ENCODE results near the gene MGAT1.
"Not testable (repeated sequence)": the region's sequence is repeated elsewhere in the genome, so short reads cannot be mapped to it uniquely, and the experiment has no call there.

MGAT1 gene

DNA sequence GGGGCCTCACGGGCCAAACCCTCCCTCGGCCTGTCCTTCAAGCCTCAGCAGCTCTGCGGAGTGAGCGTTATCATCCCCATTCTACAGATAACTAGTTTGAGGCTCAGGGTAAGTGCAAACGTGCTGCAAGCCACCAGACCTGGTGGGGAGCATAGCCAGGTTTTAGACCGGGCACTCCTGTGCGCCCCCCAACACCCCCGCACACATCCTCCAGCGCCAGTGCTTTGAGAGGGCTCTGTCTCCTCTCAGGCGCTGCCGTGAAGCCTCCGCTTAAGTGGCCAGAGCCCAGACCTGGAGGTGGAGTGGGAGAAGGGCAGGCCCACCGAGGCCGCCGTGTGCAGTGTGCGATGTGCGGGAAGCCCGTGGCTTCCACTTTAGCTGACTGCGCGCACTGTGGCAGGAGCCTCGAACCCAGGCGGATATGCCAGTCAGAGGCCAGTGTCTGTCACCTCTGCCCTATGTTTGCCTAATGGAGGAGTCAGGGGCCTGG lies 1.6 kb upstream of the MGAT1 start:
- no peak for DNase-seq (ENCODE audit: low read depth)

DNA sequence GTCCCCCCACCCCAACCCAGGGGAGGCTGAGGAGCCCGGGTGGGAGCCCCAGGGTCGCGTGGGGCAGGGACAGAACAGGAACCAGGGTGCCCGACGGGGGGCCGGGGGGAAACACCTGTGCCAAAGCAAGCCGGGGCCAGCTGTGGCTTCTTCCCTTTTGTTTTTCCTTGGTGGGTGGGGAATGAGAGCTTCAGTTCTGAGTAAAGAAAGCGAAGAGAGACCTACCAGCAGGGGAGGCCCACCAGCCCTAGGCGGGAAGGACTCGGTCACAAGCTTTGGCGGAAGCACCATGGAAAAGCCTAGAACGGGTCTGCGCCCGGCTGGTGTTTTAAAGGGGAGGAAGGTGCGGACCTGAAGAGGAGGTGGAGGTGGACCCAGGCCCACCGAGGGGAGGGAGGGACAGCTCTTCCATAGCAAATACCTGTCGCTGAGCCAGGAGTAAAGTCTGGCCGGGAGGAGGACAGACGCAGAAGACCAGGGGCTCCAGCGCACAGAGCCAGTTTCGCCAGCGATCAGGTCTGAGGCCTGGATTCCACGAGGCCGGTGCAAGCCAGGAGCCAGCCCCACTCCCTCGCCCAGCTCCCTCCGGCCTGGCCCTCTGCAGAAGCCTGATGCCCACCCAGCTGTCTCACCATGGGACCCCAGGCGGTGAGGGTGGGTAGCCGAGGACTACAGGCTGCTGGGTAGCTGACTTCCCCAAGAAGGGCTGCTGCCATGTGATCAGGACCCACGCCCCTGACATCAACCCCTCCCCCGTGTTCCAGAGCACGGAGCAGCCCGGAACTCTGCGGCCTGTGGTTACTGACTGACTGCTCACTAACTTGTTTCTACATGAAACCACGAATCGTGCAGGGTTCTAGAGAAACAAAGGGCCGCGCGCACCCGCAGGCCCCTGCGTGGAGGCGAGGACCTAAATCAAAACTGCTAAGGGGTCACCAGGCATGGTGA lies 849 bp upstream of the MGAT1 start:
- no peak for DNase-seq (ENCODE audit: low read depth)

DNA sequence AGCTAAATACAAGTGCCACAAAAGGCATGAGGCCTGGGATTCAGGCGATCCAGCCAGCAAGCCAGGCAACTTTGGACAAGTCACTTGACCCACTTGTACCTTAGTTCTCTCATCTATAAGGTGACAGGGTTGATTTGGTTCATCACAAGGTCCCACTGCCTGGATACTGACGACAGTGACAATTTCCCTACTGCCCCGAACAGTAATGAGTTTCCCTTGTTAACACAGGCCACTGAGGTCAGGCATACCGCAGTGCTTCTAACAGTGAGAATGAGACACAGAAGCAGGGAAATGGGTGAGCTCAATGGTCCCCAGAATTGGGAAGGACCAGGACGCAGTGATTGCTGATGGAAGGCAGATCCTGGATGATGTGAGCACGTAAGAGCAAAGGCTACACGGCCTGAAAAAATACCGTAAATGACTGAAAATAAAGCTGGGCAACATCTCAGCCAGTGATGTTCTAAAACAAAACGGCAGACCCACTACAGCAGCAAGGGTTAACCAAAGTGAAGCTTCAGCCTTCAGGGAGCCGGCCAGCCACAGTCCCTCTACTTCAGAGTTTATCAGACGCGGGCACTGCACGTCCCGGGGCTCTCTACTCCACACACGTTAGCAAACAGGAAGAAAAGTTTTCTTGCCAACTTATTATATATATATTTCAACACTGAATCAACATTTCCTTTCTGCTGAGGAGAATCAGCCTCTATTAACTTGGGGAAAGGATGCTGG lies 846 bp downstream of the MGAT1 start:
- DNase-seq (ENCODE audit: low read depth): no peak

DNA sequence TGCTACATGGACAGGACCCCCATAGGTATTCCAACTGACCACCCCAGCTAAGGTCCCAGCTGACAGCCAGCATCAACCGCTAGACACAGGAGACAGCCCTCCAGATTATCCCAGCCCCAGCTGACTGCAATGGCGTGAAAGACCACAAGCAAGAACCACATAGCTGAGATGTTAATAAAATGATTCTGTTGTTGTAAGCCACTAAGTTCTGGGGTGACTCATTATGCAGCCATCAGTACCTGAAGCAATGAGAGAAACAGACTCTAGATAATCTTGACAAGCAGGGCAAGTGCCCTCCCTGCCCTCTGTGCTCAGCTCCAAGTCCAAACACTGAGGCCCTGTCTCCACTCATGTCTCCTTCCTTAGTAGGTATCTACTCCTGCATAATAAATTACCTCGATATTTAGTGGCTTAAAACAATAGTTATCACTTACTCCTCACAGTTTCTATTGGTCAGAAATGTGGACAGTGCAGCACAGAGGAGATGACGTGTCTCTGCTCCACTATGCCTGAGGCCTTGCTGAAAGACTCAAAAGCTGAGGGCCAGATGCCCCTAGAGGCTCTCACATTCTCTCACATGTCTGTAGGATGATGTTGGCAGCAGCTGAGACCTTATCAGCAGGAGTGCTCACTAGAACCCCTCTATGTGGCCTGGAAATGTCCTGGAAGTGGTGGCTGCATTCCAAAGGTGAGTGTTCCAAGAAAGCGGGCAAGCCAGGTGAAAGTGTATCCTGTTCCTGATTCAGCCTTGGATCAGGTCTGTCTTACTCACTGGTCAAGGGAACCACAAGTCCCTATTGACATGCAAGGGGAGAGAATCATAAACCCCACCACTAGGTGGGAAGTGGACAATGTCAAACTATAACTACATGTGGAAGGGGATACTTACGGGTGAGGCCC lies 2.5 kb downstream of the MGAT1 start:
- DNase-seq (ENCODE audit: low read depth): peak; percentile 45

DNA sequence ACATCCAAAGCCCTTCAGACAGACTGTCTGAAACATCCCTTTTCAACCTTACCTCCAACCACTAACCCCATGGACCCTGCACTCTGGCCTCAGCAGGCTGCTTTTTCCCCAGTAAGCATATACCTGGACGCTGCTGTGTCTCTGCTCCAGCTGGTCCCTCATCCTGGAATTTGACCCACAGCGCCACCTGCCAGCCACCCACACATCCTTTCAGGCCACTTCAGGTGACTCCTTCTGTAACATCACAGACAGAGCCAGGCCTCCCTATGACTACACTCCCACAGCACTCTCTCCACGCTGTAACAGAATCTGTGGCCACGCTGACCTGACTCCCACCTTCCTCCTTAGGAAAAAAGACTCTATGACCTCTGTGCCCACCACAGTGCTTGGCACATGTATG lies 3.4 kb downstream of the MGAT1 start:
- DNase-seq (ENCODE audit: low read depth): no peak

DNA sequence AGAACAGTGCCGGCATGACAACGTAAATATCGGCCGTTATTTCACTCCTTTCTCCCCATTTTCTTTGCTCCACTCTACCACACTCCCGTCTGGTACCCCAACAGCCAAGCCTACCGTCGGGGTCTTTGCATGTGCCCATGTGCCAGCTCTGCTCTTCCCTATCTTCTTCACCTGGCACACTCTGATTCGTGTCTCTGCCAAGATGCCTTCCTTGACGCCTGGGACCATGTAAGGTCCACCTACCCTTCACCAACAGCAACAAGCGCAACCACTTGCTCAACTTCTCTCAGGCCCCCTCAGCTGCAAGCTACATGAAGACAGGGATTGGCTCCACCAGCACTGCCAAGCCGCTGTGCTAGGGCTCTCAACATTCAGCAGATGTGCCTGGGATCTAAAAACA lies 4.4 kb downstream of the MGAT1 start:
- no peak for DNase-seq (ENCODE audit: low read depth)

DNA sequence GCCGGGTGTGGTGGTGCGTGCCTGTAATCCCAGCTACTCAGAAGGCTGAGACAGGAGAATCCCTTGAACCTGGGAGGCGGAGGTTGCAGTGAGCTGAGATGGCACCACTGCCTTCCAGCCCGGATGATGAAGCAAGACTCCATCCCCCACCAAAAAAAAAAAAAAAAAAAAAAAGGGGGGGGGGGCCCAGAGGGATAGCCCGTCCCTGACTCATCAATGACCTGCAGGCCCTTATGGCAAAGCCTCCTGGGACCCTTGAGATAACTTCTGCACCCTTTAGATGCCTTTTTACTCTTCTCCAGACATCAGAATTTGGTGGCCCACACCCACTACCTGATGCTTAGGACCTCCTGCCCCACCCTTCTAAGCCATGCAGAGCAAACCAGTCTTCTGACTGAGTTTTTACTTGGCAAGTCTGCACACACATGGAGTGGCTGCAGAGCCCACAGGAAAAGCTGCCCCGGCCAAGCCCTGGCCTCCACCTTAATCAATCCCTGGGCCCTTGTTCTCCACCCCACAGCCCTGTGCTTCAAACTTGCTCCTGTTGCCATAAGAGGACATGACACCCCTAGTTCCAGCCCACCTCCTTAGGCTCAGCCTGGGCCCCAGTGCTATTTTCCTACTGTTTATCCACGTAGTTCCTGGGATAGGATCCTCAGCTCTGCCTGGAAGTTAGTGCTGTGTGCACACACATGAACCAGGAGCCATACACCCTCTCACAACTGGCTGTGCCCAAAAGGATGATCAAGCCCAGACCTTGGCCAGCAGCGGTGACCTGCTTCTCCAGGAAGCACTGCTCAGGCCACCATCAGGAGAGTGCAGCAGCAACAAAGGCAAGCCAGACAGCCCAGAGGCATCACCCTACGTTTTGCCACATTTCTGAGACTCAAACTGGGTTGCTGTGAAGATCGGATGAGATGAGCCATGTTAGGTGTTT lies 5.1 kb downstream of the MGAT1 start:
- DNase-seq (ENCODE audit: low read depth): no peak

DNA sequence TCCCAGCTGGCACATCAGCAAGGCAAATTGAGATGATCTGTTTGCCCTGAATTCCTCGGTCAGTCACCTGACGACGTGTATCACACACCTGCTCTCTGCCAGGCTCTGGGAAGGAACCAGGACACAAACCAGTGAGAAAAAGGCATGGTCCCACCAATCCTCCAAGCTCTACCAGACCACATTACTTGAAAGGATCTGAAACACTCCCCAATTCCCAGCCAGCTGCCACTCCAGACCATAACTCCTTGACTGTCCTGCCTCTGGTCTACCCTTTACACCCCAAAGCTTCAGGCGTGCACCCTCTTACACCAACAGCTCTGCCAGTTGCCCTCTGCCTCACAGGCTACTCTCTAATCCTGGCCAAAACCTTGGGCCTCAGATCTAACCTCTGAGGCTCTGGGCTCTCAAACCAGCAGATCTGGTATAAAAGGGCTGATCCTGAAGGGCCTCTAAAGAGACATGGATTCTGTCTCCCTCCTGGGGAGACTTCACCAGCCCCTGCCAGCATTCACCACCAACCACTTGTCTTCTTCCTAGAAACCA lies 6.8 kb downstream of the MGAT1 start:
- no peak for DNase-seq (ENCODE audit: low read depth)

DNA sequence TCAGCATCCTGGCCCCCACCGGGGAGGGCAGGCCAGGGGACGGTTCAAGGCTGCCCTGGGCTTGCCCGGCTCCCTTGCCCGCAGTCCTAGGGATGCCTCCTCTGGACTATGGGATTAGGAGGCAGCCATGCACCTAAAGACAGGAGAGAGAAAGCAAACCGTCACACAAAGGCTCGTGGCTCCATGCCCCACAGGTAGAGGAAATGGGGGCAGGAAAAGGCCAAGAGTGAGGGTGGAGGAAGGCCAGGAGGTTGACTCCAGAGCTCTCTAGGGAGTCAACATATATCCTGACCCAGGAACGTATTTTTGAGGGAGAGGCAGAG lies 9.7 kb downstream of the MGAT1 start:
- no peak for DNase-seq (ENCODE audit: low read depth)

DNA sequence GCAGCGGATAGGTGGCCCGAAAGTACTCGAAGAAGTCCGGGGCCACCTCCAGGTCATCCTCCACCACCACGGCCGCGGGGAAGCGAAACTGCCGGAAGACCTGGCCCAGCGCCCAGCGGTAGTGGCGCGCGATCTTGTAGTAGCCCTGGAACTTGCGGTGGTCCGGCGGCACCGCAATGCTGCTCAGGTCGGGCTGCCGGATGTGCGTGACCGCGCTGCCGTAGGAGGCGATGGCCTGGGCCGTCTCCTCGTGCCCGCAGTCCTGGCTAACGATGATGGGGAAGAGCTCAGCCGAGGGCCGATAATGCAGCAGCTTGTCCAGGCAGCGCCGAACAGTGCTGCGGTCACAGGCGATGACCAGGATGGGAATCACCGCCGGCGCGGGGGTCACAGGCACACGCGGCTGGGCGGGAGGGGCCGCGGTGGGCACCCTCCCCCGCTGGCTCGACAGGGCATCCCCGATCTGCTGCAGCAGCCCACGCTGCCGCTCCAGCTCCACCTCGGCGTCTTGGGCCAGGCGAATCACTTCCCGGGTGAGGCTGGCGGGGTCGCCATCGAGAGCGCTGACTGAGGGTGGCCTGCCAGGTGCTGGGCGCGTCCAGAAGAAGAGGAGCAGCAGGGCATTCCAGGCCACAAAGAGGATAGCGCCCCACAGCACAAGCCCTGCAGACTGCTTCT lies 10.2 kb downstream of the MGAT1 start:
- DNase-seq (ENCODE audit: low read depth): no peak

DNA sequence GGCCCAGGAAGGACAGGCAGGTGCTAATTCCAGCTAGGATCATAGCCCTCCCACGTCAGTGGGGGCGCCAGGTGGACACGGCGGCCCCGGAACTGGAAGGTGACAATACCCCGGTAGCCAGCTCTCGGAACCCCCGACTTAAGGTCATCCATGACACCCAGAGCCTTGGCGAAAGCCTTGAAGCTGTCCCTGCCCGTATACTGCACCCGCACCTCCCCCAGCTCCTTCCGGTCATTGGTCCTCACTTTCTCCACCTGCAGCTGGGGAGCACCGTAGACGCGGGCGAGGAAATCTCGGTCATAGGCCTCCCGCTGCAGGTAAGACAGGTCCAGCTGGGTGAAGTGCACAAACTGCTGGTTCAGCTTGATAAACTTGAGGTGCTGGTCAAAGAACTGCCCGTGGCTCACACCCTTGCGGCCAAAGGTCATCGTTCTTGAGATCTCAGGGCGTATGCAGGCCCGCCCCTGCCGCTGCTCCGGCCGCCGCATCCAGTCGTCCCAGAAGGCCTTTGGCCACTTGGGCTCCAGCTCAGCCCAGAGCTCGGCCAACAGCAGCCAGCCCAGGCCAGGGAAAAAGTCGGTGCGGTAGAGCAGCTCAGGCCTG lies 10.9 kb downstream of the MGAT1 start:
- DNase-seq (ENCODE audit: low read depth): no peak

DNA sequence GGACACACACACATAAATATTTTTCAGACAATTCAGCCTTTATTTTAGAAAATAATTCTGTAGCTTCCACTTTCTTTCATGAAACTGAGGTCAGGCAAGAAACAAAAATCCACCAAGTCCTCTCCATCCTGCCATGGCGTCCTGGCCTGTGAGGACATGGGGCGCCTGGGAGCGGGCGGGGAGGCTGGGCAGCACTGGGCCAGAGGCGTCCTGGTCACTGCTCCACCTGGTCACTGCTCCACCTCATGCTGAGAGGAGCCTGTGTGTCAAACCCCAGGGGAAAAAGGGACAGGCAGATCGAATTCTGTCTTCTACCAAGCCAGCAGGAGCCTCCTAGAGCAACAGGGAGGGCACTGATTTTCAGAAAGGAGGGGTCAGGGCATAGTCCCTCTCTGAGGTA lies 12.1 kb downstream of the MGAT1 start:
- DNase-seq (ENCODE audit: low read depth): no peak

DNA sequence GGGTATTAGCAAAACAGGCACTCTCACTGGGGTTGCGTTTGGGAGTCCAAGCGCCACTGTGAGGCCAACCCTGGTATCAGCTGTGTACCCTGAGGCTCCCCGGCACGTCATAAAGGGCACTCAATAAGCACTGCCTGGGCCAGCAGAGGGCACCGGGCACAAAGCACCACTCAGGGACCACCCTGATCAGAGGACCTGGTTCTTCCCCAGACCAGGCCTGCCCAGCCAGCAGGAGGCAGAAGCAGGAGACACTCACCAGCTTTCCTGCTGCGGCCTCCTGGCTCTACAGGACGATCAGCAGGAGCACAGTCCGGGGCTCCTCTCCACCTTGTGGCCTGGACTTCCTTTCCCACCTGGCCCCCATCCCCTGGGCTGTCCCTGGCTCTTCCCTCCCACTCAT lies 12.6 kb downstream of the MGAT1 start:
- DNase-seq (ENCODE audit: low read depth): no peak

DNA sequence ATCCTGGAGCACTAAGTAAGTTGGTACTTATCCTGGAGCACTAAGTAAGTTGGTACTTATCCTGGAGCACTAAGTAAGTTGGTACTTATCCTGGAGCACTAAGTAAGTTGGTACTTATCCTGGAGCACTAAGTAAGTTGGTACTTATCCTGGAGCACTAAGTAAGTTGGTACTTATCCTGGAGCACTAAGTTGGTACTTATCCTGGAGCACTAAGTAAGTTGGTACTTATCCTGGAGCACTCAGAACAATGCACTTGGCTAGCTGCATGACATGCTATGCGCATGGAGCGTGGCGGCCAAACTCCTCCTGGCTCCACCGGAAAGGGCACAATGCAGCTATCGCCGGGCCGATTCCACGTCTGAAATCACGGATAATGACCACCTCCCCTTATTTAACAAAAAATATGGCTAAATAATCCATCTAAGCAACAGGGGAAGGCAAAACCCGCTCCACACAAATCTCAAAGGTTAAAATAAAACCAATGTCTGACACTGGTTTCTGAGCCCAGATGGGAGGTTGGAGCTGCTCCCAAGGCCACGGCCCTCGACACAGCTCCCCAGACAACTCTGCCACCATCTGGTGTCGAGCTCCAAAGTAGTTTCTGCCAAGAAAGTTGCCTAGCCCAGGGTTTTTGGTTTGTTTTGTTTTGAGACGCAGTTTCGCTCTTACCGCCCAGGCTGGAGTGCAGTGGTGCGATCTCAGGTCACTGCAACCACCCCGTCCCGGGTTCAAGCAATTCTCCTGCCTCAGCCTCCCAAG lies 13.8 kb downstream of the MGAT1 start:
- not testable (repeated sequence) for DNase-seq (ENCODE audit: low read depth)

DNA sequence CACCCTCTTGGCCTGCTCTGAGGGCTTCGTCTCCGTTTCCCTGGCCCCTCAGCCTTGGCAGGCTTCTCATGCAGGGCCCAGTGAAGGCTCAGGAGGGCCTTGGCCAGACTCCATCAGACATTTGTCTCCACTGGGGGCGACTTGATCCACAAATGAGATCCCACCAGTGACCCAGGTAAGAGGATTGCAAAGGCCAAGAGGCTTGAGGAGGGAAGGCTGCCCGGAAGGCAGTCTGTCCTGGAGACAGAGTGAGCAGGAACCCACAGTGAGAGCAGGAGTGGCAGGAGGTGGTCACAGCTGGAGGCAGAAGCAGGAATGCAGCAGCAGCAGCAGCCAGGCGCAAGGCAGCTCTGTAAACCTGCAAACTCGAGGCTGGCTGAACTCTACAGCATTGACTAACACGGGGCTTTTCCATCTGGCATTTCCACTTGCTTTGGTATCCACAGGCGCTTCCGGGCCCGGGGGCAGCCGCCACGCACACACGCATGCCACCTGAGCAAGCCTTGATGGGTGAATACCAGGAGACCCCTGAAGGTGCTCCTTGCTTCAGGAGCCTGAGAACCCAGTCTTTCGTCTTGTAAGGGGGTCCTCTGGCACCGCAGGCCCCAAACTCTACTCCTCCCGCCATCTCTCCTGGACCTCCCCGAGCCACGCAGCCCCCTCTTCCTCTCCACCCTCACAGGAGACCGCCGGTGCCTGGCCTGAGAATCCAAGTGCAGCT lies 14.7 kb downstream of the MGAT1 start:
- DNase-seq (ENCODE audit: low read depth): no peak

DNA sequence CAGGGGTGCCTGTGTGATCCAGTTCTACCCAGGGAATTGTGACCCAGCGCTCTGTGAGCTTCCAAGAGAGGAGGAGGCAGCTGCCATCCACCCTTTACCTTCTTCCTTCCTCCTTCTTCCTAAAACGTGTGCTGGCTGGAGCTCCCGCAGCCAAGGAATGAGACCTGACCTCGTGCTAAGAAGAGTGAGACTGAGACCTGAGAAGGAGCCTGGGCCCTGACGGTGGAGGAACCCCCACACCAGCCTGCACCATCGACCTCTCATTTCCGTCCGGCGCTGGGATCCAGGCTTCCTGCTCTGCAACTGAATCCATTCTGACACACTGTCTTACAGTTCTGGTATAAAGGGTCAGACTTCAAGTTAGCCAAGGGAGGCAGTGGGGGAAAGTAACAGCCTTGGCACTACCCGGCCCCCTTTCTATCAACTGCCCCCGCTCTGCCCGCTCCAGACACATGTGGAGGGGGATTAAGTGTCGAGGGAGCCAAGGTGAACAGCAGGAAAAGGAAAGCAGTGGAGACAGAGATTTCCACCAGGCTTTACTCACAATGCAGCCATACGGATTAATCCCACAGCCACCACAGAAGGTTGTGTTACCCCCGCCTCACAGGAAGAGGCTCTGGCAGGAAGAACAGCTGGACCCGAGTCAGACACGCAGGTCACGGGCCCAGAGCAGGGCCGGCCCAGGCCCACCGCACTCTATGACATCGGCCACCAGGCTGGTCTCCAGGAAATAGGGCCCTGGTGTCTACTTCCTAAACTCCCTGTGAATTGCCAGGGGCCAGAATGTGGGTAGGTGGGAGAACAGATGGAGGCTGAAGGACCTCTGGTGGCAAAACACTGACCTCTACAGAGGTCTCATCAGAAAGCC lies 15.8 kb downstream of the MGAT1 start:
- no peak for DNase-seq (ENCODE audit: low read depth)

DNA sequence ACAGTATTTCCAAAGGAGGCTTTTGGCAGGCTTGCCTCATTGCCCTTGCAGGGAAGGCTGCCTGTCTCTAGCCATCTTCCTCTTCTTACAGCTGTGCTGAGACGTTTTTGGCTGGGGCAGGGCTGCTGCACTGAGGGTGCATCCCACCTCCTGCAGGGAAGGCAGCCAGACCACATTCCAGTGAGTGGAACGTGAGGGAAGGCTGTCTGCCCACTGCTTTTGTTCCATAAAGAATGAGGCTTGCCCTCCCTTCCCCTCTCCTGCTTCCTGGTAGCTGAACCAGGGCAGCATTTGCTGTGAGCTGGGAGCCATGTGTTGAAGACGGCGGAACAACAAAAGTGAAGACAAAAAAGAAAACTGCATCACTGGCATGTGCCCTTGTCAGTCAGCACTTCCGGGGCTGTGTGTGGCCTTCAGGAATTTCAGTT lies 16.8 kb downstream of the MGAT1 start:
- peak; percentile 31 for DNase-seq (ENCODE audit: low read depth)

All from HS-27A (cell line).